Liver (tissue), 9 donors: Measurements from ENCODE around the gene GHITM. TPM values are rescaled to one million over a fixed set of nuclear protein-coding genes. Genes with fewer than 3 reads are reported as not detected.

Experiments used
- DNase-seq: peaks from one replicate; pipeline ENCODE4 v3.0.0-alpha.2; 2017; ENCODE audit warnings: low spot score
- H3K27ac ChIP-seq, 2 donors: one replicate each; pipeline ENCODE4 v1.7.0; 2013; ENCODE audit warnings: inconsistent platforms in 2 of 2, low read length in 2 of 2, control low read depth in 1 of 2, low read depth in 1 of 2, mild to moderate bottlenecking in 1 of 2
- H3K27me3 ChIP-seq, 4 donors: one replicate each; pipeline versions ENCODE4 v1.6.1 to v1.7.0; 2013; ENCODE audit warnings: low read length in 3 of 4, inconsistent platforms in 1 of 4, mild to moderate bottlenecking in 1 of 4, moderate library complexity in 1 of 4; ENCODE audit not compliant: control insufficient read depth in 4 of 4, insufficient read depth in 4 of 4
- H3K36me3 ChIP-seq, 4 donors: one replicate each; pipeline versions ENCODE4 v1.6.1 to v1.7.0; 2013; ENCODE audit warnings: low read length in 3 of 4, mild to moderate bottlenecking in 3 of 4, low read depth in 1 of 4, moderate library complexity in 1 of 4; ENCODE audit not compliant: control insufficient read depth in 4 of 4, insufficient read depth in 3 of 4
- H3K4me1 ChIP-seq, 4 donors: one replicate each; pipeline versions ENCODE4 v1.6.1 to v1.7.0; 2013; ENCODE audit warnings: low read length in 3 of 4, mild to moderate bottlenecking in 3 of 4, moderate library complexity in 1 of 4; ENCODE audit not compliant: control insufficient read depth in 4 of 4, insufficient read depth in 4 of 4
- H3K4me3 ChIP-seq, 3 donors: one replicate each; pipeline versions ENCODE4 v1.6.1 to v1.7.0; 2013; ENCODE audit warnings: low read length in 3 of 3, control low read depth in 1 of 3, low read depth in 1 of 3, mild to moderate bottlenecking in 1 of 3
- H3K9ac ChIP-seq, 2 donors: one replicate each; pipeline ENCODE4 v1.7.0; 2013; ENCODE audit warnings: low read length in 2 of 2, mild to moderate bottlenecking in 2 of 2, moderate library complexity in 2 of 2, control low read depth in 1 of 2, low read depth in 1 of 2
- H3K9me3 ChIP-seq, 4 donors: one replicate each; pipeline versions ENCODE4 v1.6.1 to v1.7.0; 2013; ENCODE audit warnings: low read length in 3 of 4; ENCODE audit not compliant: control insufficient read depth in 4 of 4
- CTCF ChIP-seq: fragments of 150-350 bp; IDR thresholded peaks from 2 replicates; pipeline ENCODE4 v1.5.1; 2017; ENCODE audit warnings: improper control_type of control experiment, low read depth, low read length; ENCODE audit not compliant: missing input control
- EGR1 ChIP-seq, 2 donors: IDR thresholded peaks; 2 replicates each; pipeline ENCODE4 v1.6.1; 2016 to 2018; ENCODE audit warnings: antibody characterized with exemption in 2 of 2, low read depth in 2 of 2
- FOXA1 ChIP-seq: IDR thresholded peaks from 2 replicates; pipeline ENCODE4 v1.6.1; 2016; ENCODE audit warnings: antibody characterized with exemption
- FOXA2 ChIP-seq: IDR thresholded peaks from 2 replicates; pipeline ENCODE4 v1.6.1; 2016; ENCODE audit warnings: antibody characterized with exemption
- GABPA ChIP-seq, 2 donors: IDR thresholded peaks in 1 of 2; conservative IDR thresholded peaks in 1 of 2; 2 replicates each; pipeline ENCODE4 v1.6.1; 2016; ENCODE audit warnings: antibody characterized with exemption in 2 of 2, mild to moderate bottlenecking in 1 of 2, moderate library complexity in 1 of 2
- HNF4A ChIP-seq, 2 donors: conservative IDR thresholded peaks; 2 replicates each; pipeline ENCODE4 v1.6.1; 2016; ENCODE audit warnings: antibody characterized with exemption in 2 of 2, mild to moderate bottlenecking in 2 of 2
- HNF4G ChIP-seq: IDR thresholded peaks from 2 replicates; pipeline ENCODE4 v1.6.1; 2016; ENCODE audit warnings: antibody characterized with exemption
- JUND ChIP-seq, 2 donors: IDR thresholded peaks; 2 replicates each; pipeline ENCODE4 v1.6.1; 2016; ENCODE audit warnings: antibody characterized with exemption in 2 of 2
- MAX ChIP-seq: IDR thresholded peaks from 2 replicates; pipeline ENCODE4 v1.6.1; 2016; ENCODE audit warnings: antibody characterized with exemption
- RAD21 ChIP-seq, 2 donors: IDR thresholded peaks; 2 replicates each; pipeline ENCODE4 v1.6.1; 2016; ENCODE audit warnings: antibody characterized with exemption in 2 of 2, mild to moderate bottlenecking in 2 of 2
- RXRA ChIP-seq, 2 donors: IDR thresholded peaks; 2 replicates each; pipeline ENCODE4 v1.6.1; 2017 to 2018; ENCODE audit warnings: antibody characterized with exemption in 2 of 2, mild to moderate bottlenecking in 1 of 2
- SP1 ChIP-seq: IDR thresholded peaks from 2 replicates; pipeline ENCODE4 v1.6.1; 2018; ENCODE audit warnings: antibody characterized with exemption, mild to moderate bottlenecking
- TAF1 ChIP-seq: conservative IDR thresholded peaks from 2 replicates; pipeline ENCODE4 v1.6.1; 2016; ENCODE audit warnings: antibody characterized with exemption, mild to moderate bottlenecking
- YY1 ChIP-seq: IDR thresholded peaks from 2 replicates; pipeline ENCODE4 v1.6.1; 2016; ENCODE audit warnings: antibody characterized with exemption, mild to moderate bottlenecking
- WGBS: extraction: QIAGEN DNeasy Blood & Tissue Kit; methylation state at CpG from one replicate; pipeline ENCODE4 v1.1.7; 2013; 5-methylcytosine and 5-hydroxymethylcytosine counted together
- polyA plus RNA-seq, 2 donors: library from polyadenylated mRNA; stranded (reverse) in 1 of 2; unstranded in 1 of 2; fragments of 200-250 nt in 1 of 2; fragments of >200 nt in 1 of 2; fragmentation: Nextera tagmentation in 1 of 2; extraction: Ambion mirVana in 1 of 2; gene quantifications; one replicate each; pipeline versions ENCODE4 v1.2.1 to v1.2.3, GENCODE V29; 2013 to 2015
- total RNA-seq, 2 donors: library from RNA; depleted of rRNA; stranded (reverse); fragments of >200 nt; gene quantifications; one replicate each; pipeline ENCODE4 v1.2.3, GENCODE V29; 2014
- TF ChIP-seq, protein P1 (sequence below): IDR thresholded peaks from 2 replicates; pipeline ENCODE4 v1.6.1; 2016; ENCODE audit warnings: antibody characterized with exemption, mild to moderate bottlenecking
- TF ChIP-seq, protein P2 (sequence below): IDR thresholded peaks from 2 replicates; pipeline ENCODE4 v1.6.1; 2016; ENCODE audit warnings: antibody characterized with exemption
- TF ChIP-seq, protein P3 (sequence below): IDR thresholded peaks from 2 replicates; pipeline ENCODE4 v1.6.1; 2016; ENCODE audit warnings: antibody characterized with exemption
- donor health status: healthy.
- donor health status: healthy.
- donor health status: healthy.
- donor health status: healthy.
- donor health status: healthy.

Gene GHITM
- total and polyA plus RNA-seq, 4 donors = 156 to 252 (median 194) TPM

GRCh38 chr10:84159076-84159685 is 19.9 kb downstream of the GHITM start:
- no peak for DNase-seq
- H3K9ac ChIP-seq = no peak overlapping the region
- peaks cover 0 to 4% (median 1%) of the 10 kb centered on the region in 4 donors for H3K27me3 ChIP-seq
- WGBS = 35% methylated on average over 9 of the region's 9 CpGs
- peaks cover 0 to 7% (median 3%) of the 10 kb centered on the region in 4 donors for H3K36me3 ChIP-seq
- no peak overlapping the region for H3K4me3 ChIP-seq
- H3K4me1 ChIP-seq = peaks cover 0 to 2% (median 0%) of the 10 kb centered on the region in 4 donors
- no peaks in the 10 kb centered on the region for H3K9me3 ChIP-seq
- no peak overlapping the region for H3K27ac ChIP-seq
- TF ChIP-seq EGR1 (IDR thresholded peaks at IDR 0.05; ENCODE audit: low read depth in 2 of 2) (no peak), TAF1 (no peak), JUND (IDR thresholded peaks at IDR 0.05) (no peak), GABPA (IDR thresholded peaks at IDR 0.05 in 1 of 2, conservative IDR thresholded peaks at IDR 0.05 in 1 of 2) (no peak), MAX (no peak), SP1 (no peak), RAD21 (IDR thresholded peaks at IDR 0.05) (no peak), RXRA (IDR thresholded peaks at IDR 0.05) (no peak)
- TF ChIP-seq, protein P1, sequence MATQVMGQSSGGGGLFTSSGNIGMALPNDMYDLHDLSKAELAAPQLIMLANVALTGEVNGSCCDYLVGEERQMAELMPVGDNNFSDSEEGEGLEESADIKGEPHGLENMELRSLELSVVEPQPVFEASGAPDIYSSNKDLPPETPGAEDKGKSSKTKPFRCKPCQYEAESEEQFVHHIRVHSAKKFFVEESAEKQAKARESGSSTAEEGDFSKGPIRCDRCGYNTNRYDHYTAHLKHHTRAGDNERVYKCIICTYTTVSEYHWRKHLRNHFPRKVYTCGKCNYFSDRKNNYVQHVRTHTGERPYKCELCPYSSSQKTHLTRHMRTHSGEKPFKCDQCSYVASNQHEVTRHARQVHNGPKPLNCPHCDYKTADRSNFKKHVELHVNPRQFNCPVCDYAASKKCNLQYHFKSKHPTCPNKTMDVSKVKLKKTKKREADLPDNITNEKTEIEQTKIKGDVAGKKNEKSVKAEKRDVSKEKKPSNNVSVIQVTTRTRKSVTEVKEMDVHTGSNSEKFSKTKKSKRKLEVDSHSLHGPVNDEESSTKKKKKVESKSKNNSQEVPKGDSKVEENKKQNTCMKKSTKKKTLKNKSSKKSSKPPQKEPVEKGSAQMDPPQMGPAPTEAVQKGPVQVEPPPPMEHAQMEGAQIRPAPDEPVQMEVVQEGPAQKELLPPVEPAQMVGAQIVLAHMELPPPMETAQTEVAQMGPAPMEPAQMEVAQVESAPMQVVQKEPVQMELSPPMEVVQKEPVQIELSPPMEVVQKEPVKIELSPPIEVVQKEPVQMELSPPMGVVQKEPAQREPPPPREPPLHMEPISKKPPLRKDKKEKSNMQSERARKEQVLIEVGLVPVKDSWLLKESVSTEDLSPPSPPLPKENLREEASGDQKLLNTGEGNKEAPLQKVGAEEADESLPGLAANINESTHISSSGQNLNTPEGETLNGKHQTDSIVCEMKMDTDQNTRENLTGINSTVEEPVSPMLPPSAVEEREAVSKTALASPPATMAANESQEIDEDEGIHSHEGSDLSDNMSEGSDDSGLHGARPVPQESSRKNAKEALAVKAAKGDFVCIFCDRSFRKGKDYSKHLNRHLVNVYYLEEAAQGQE = no peak
- TF ChIP-seq, protein P2, sequence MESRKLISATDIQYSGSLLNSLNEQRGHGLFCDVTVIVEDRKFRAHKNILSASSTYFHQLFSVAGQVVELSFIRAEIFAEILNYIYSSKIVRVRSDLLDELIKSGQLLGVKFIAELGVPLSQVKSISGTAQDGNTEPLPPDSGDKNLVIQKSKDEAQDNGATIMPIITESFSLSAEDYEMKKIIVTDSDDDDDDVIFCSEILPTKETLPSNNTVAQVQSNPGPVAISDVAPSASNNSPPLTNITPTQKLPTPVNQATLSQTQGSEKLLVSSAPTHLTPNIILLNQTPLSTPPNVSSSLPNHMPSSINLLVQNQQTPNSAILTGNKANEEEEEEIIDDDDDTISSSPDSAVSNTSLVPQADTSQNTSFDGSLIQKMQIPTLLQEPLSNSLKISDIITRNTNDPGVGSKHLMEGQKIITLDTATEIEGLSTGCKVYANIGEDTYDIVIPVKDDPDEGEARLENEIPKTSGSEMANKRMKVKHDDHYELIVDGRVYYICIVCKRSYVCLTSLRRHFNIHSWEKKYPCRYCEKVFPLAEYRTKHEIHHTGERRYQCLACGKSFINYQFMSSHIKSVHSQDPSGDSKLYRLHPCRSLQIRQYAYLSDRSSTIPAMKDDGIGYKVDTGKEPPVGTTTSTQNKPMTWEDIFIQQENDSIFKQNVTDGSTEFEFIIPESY = no peak
- TF ChIP-seq, protein P3, sequence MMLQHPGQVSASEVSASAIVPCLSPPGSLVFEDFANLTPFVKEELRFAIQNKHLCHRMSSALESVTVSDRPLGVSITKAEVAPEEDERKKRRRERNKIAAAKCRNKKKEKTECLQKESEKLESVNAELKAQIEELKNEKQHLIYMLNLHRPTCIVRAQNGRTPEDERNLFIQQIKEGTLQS = no peak

GRCh38 chr10:84160663-84161362 is 21.5 kb downstream of the GHITM start:
- H3K36me3 ChIP-seq = no peaks in the 10 kb centered on the region
- DNase-seq = no peak
- no peaks in the 10 kb centered on the region for H3K9me3 ChIP-seq
- H3K4me3 ChIP-seq = no peak overlapping the region
- no peak overlapping the region for H3K9ac ChIP-seq
- H3K27ac ChIP-seq = no peak overlapping the region
- H3K27me3 ChIP-seq = peaks cover 0 to 4% (median 1%) of the 10 kb centered on the region in 4 donors
- H3K4me1 ChIP-seq = peaks cover 0 to 2% (median 0%) of the 10 kb centered on the region in 4 donors
- WGBS = 51% methylated on average over 6 of the region's 6 CpGs
- TF ChIP-seq HNF4A (conservative IDR thresholded peaks at IDR 0.05) (no peak), HNF4G (no peak), FOXA1 (no peak), YY1 (no peak), CTCF (no peak), GABPA (IDR thresholded peaks at IDR 0.05 in 1 of 2, conservative IDR thresholded peaks at IDR 0.05 in 1 of 2) (no peak), JUND (IDR thresholded peaks at IDR 0.05) (no peak), RAD21 (IDR thresholded peaks at IDR 0.05) (no peak), FOXA2 (no peak), TAF1 (no peak), MAX (no peak)
- TF ChIP-seq, protein P2 = no peak
- TF ChIP-seq, protein P3 = no peak
